Lung microvascular endothelial cell (primary cell): Measurements from ENCODE around the gene PPP4R2. TPM values are rescaled to one million over a fixed set of nuclear protein-coding genes. Genes with fewer than 3 reads are reported as not detected.

Experiments
- DNase-seq, 2 donors: peaks; one replicate each; pipeline versions ENCODE4 v3.0.0 to v3.0.0-alpha.2; 2010; ENCODE audit warnings: low read depth in 2 of 2
- total RNA-seq: library from RNA; depleted of rRNA; stranded (reverse); fragments of >200 nt; gene quantifications from 2 replicates; pipeline ENCODE4 v1.2.1, GENCODE V29; 2014

PPP4R2 gene
- 41.6 and 57.7 TPM in 2 replicates for total RNA-seq

- peak; percentile 91 to 94 for DNase-seq
Observed at GRCh38 chr3:72996473-72997333, at the start of gene PPP4R2. Gene PPP4R2 (plus strand): TSS chr3:72996811. CDS start chr3:72997038, 227 bp downstream.

GRCh38 chr3:72947715-72948490 is 48.7 kb upstream of the PPP4R2 start:
- DNase-seq = no peak

GRCh38 chr3:72949016-72949415 is 47.6 kb upstream of the PPP4R2 start:
- no peak for DNase-seq

- no peak for DNase-seq
Observed at GRCh38 chr3:72950372-72950771, 46.2 kb upstream of the PPP4R2 start.

GRCh38 chr3:72950801-72951200 is 45.8 kb upstream of the PPP4R2 start:
- no peak for DNase-seq

- DNase-seq = no peak
Observed at GRCh38 chr3:72951259-72951722, 45.3 kb upstream of the PPP4R2 start.

- no peak for DNase-seq
Observed at GRCh38 chr3:72953325-72953956, 43.2 kb upstream of the PPP4R2 start.

- no peak for DNase-seq
Observed at GRCh38 chr3:72957297-72957696, 39.3 kb upstream of the PPP4R2 start.

GRCh38 chr3:72959336-72959735 is 37.3 kb upstream of the PPP4R2 start:
- no peak for DNase-seq

GRCh38 chr3:72960812-72961518 is 35.6 kb upstream of the PPP4R2 start:
- DNase-seq = peak in 1 of 2 donors; percentile 24

GRCh38 chr3:72961752-72962151 is 34.9 kb upstream of the PPP4R2 start:
- DNase-seq = no peak

- DNase-seq = no peak
Observed at GRCh38 chr3:72962317-72962716, 34.3 kb upstream of the PPP4R2 start.

- no peak for DNase-seq
Observed at GRCh38 chr3:72964633-72965032, 32.0 kb upstream of the PPP4R2 start.

GRCh38 chr3:72968266-72968664 is 28.3 kb upstream of the PPP4R2 start:
- DNase-seq = no peak

GRCh38 chr3:72969766-72970165 is 26.8 kb upstream of the PPP4R2 start:
- no peak for DNase-seq

GRCh38 chr3:72970942-72971341 is 25.7 kb upstream of the PPP4R2 start:
- no peak for DNase-seq

GRCh38 chr3:72972706-72973030 is 23.9 kb upstream of the PPP4R2 start:
- DNase-seq = no peak

GRCh38 chr3:72973031-72973723 is 23.4 kb upstream of the PPP4R2 start:
- DNase-seq = peak in 1 of 2 donors; percentile 17

- no peak for DNase-seq
Observed at GRCh38 chr3:72973786-72974185, 22.8 kb upstream of the PPP4R2 start.

- DNase-seq = no peak
Observed at GRCh38 chr3:72974956-72975355, 21.7 kb upstream of the PPP4R2 start.

- no peak for DNase-seq
Observed at GRCh38 chr3:72976281-72976741, 20.3 kb upstream of the PPP4R2 start.
